Muscle of back (tissue), 13 donors: ENCODE measurements around the gene ZIC4. TPM values are rescaled to one million over a fixed set of nuclear protein-coding genes. Genes with fewer than 3 reads are reported as not detected.

Experiments used
- DNase-seq, 3 donors: peaks; one replicate each; pipeline versions ENCODE4 v3.0.0 to v3.0.0-alpha.2; 2013
- long read RNA-seq, 9 donors: transcript quantifications; one replicate each; lab custom pipeline, GENCODE V29; 2026
- polyA plus RNA-seq, 10 donors: library from polyadenylated mRNA; unstranded; fragments of 120-200 nt; gene quantifications; one replicate each; pipeline ENCODE4 v1.2.1, GENCODE V29; 2013; ENCODE audit not compliant: insufficient read length in 10 of 10

The ZIC4 gene
- 10 to 100 TPM in 6 of 10 donors, 1 to 10 TPM in 4; 1.8 to 19.6 (median 11.8) TPM for polyA plus RNA-seq
- long read RNA-seq, donor 1, partial matches to known transcripts = 73 of 74 reads
- long read RNA-seq, donor 1, other reads (novel, unspliced or antisense) = 0 of 74 reads
- long read RNA-seq, donor 2, partial matches to known transcripts = 12 of 12 reads
- long read RNA-seq, donor 2, other reads (novel, unspliced or antisense) = 0 of 12 reads
- long read RNA-seq, donor 3 = 0 reads
- long read RNA-seq, donor 4, partial matches to known transcripts = 0 of 1 reads
- long read RNA-seq, donor 4, other reads (novel, unspliced or antisense) = 0 of 1 reads
- long read RNA-seq, donor 5, partial matches to known transcripts = 42 of 50 reads
- long read RNA-seq, donor 5, other reads (novel, unspliced or antisense) = 5 of 50 reads
- long read RNA-seq, donor 6, partial matches to known transcripts = 15 of 29 reads
- long read RNA-seq, donor 6, other reads (novel, unspliced or antisense) = 14 of 29 reads
- long read RNA-seq, donor 7, partial matches to known transcripts = 0 of 2 reads
- long read RNA-seq, donor 7, other reads (novel, unspliced or antisense) = 0 of 2 reads
- long read RNA-seq, donor 8 = 0 reads
- long read RNA-seq, donor 9, partial matches to known transcripts = 0 of 1 reads
- long read RNA-seq, donor 9, other reads (novel, unspliced or antisense) = 0 of 1 reads

- peak in 1 of 3 donors; percentile 53 for DNase-seq
Observed at GRCh38 chr3:147406028-147406931, at the start of gene ZIC4. Gene ZIC4, minus strand, starts transcription at chr3:147406543. Its CDS starts 3,746 bp downstream, at chr3:147402797.

- DNase-seq = no peak
Observed at GRCh38 chr3:147449669-147450068, 43.3 kb upstream of the ZIC4 start.

GRCh38 chr3:147447224-147447623, 40.9 kb upstream of the ZIC4 start:
- no peak for DNase-seq

- no peak for DNase-seq
Observed at GRCh38 chr3:147431751-147432150, 25.4 kb upstream of the ZIC4 start.

GRCh38 chr3:147428754-147429153, 22.4 kb upstream of the ZIC4 start:
- DNase-seq = no peak

- DNase-seq = no peak
Observed at GRCh38 chr3:147428326-147428725, 22.0 kb upstream of the ZIC4 start.

- DNase-seq = no peak
Observed at GRCh38 chr3:147427746-147428145, 21.4 kb upstream of the ZIC4 start.

- DNase-seq = no peak
Observed at GRCh38 chr3:147426931-147427330, 20.6 kb upstream of the ZIC4 start.

- no peak for DNase-seq
Observed at GRCh38 chr3:147425388-147425850, 19.1 kb upstream of the ZIC4 start.

GRCh38 chr3:147424581-147425387, 18.4 kb upstream of the ZIC4 start:
- no peak for DNase-seq

GRCh38 chr3:147423798-147424580, 17.6 kb upstream of the ZIC4 start:
- DNase-seq = peak in 1 of 3 donors; percentile 64

GRCh38 chr3:147423537-147423797, 17.1 kb upstream of the ZIC4 start:
- no peak for DNase-seq

- DNase-seq = peak in 1 of 3 donors; percentile 80
Observed at GRCh38 chr3:147422601-147423536, 16.5 kb upstream of the ZIC4 start.

GRCh38 chr3:147422196-147422595, 15.9 kb upstream of the ZIC4 start:
- peak in 1 of 3 donors; percentile 58 for DNase-seq

GRCh38 chr3:147421184-147421912, 15.0 kb upstream of the ZIC4 start:
- DNase-seq = peak in 2 of 3 donors; percentile 77 to 82

GRCh38 chr3:147420353-147421183, 14.2 kb upstream of the ZIC4 start:
- no peak for DNase-seq

- DNase-seq = no peak
Observed at GRCh38 chr3:147419781-147420224, 13.5 kb upstream of the ZIC4 start.
